H54 (cell line): ENCODE data around the gene OR10A3.

ENCODE experiments used
- DNase-seq: peaks from one replicate; pipeline ENCODE4 v3.0.0; 2011; ENCODE audit warnings: low spot score, mixed read lengths; ENCODE audit not compliant: insufficient read length
- FAIRE-seq: peaks from 3 replicates; lab custom pipeline; 2011; peaks lifted over from hg19 to GRCh38; lab: Jason Lieb, UNC
- POLR2A ChIP-seq: IDR thresholded peaks from 2 replicates; pipeline ENCODE4 v1.6.1; 2011; ENCODE audit warnings: low read depth, mild to moderate bottlenecking, low read length

OR10A3 gene

DNA sequence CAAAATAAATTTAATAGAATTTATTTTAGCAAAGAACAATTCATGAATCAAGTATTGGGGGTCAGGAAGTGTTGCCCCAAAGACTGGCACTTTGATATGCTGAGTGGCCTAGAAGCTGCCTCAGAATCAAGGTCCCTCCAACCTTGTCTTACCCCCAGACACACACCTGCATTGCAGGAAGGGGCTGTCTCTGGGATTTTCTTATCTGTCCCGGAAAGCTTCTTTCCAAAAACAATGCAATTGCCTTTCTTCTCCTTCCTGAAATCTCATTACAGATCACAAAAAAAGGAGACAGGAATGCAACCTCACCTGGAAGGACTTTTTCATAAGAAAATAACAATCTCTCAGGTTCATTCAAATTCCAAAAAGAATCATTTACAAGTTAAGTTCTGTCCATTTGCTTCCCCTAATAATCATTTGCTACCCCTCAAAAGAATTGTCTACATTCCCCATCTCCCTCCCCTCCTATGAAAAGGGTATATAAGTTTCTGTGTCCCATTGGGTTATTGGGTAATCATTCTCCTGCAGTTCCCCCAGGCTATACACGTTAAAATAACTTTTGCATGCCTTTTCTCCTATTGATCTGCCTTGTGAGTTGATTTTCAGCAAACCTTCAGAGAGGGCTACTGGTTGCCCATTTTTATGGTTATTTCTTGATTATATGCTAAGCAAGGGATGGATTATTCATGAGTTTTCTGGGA lies 31.8 kb downstream of the OR10A3 start:
- DNase-seq: no peak
- no peak for FAIRE-seq
- TF ChIP-seq POLR2A: no peak

GRCh38 chr11:7907121-7907520 lies 34.4 kb downstream of the OR10A3 start:
- TF ChIP-seq POLR2A: no peak
- FAIRE-seq (no peak), DNase-seq (no peak)

DNA sequence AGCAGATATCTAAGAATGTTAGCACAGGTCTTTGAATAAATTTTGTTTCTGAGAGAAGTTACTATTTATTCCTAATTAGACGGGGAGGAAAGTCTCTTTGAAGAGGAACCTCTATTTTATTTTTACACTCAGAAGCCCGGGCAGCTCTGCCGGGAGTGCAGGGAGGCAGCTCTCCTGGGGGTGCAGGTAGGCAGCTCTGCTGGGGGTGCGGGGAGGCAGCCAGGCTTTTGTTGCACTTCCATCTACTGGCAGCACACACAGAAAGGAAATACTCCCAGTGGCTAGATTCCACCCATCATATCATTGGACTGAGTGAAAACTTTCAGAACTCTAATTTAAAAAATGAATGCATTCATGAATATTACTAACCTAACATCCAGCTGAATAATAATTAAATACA lies 35.0 kb downstream of the OR10A3 start:
- no peak for DNase-seq
- no peak for TF ChIP-seq POLR2A
- FAIRE-seq: no peak

DNA sequence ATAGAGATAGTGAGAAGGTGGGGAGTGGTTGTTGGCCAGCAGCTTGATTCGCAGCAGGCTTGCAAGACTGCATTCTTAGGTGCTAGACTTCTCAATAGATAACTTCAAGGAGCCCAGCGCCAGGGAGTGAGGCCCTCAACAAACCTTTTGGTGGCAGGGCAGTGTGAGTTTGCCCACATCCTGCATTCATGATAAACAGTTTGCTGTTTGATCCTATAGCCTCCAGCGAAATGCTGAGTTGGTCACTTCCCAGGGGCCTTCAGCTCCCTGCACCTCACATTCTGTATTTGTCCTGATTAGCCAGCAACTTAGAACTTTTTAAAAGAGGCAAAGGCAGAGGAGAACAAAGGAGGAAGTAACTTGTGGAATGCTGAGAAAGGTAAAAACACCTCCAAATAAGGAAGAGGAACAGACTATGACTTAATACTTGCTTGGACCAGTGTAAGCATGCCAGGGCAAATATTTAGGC lies 35.5 kb downstream of the OR10A3 start:
- DNase-seq (no peak), FAIRE-seq (no peak)
- no peak for TF ChIP-seq POLR2A

GRCh38 chr11:7905549-7905948 lies 36.0 kb downstream of the OR10A3 start:
- FAIRE-seq: no peak
- no peak for DNase-seq
- no peak for TF ChIP-seq POLR2A

DNA sequence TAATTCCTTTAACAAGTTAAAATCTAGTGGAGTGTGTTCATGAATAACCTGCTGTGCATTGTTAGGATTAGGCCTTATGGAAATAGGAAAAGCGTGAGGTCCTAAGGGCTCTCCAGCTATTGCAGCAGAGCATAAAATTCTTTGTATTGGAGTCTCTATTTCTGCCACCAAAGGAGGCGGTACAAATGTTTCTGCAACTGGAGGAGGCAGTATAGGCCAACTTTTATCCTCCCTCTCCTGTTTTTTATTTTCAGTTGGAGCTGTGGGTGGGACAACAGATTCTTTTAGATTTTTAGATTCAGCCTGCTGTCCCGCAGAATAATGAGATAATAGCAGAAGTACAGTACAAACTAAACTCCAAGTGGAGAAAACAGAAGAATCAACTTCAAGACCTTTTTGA lies 36.6 kb downstream of the OR10A3 start:
- DNase-seq (no peak), FAIRE-seq (peak; percentile 23)
- no peak for TF ChIP-seq POLR2A

DNA sequence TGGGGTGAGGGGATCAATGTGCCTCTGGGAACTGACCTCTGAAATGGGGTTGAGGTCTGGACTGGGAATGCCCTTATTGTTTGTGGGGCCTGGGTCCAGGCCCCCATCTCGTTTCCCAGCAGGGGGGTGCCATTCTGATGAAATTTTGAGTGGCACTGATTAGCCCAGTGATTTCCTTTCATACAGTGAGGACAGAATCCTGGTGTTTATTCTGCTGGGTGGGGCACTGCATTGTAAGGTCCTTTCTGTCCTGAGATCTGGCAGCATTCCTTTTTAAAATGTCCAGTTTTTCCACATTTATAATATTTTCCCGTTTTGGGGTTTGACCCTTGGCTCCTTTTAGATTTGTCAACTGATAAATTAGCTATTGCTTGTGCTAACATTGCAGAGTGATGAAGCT lies 37.6 kb downstream of the OR10A3 start:
- FAIRE-seq: no peak
- no peak for DNase-seq

GRCh38 chr11:7901319-7901854 lies 40.1 kb downstream of the OR10A3 start:
- no peak for FAIRE-seq
- no peak for TF ChIP-seq POLR2A
- no peak for DNase-seq

More for the DNA sequence above, 37.6 kb downstream of the OR10A3 start:
- no peak for TF ChIP-seq POLR2A

DNA sequence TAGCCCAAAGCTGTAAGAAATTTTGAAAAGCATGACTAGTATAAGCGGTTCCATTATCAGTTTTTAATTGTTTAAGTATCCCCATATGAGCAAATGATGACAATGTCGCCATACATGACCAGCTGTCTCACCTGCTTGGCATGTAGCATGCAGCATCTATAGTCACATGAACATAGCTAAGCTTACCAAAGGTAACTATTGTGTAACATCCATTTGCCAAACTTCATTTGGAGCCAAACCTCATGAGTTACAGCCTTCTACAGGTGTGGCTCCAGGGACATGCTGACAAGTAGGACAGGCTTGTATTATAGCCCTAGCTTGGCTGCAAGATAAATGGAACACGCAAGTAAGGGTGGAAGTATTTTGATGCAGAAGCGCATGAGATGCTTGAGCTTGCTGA lies 40.8 kb downstream of the OR10A3 start:
- TF ChIP-seq POLR2A: no peak
- no peak for DNase-seq
- no peak for FAIRE-seq

- DNase-seq (no peak), FAIRE-seq (no peak)
- no peak for TF ChIP-seq POLR2A
Observed at GRCh38 chr11:7899418-7899817, 42.1 kb downstream of the OR10A3 start.

- no peak for TF ChIP-seq POLR2A
- DNase-seq: no peak
- no peak for FAIRE-seq
Observed at GRCh38 chr11:7898666-7899283, 42.7 kb downstream of the OR10A3 start.

DNA sequence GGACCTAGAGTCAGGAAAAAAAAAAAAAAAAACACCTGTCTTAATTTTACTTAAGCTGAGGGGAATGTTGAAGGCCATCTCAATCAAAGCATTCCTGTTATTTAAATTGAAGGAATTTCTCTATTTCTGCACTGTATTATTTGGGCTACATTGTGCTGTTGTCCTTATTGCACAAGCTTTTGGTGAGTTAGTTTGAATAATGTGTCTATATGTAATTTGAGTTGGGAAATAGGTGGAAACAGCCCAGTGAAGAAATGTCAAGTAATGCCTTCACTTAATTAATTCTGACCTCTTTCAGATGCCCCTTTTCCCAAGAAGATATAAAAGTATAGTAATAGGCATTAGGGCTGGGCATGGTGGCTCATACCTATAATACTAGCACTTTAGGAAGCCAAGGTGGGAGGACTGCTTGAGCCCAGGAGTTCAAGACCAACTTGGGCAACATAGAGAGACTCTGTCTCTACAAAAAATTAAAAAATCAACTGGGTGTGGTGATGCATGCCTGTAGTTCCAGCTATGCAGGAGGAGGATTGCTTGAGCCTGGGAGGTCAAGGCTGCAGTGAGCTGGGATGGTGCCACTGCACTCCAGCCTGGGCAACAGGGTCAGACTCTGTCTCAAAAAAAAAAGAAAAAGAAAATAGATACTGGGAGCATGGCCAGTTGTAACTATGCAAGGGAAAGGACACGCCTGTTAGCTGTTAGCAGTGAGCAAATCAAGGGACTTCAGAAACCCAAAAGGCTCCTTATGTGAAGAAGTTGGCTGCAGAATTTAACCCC lies 45.3 kb downstream of the OR10A3 start:
- TF ChIP-seq POLR2A: no peak
- no peak for FAIRE-seq

DNA sequence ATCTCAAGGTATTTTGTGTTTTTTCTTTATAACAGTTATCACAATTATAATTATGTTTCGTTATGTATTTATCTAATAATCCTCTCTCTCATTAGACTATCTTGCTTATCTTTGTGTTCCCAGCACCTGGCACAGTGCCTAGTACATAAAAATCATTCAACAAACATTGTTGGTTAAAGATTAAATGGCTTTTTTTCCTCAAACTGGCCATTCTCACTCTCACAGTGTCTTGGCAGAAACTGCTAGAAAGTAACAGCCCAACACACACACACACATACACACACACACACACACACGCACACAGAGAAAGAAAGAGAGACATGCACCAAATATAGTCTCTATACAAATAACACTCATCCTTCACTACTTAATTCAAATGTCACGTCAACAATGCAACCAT lies 47.3 kb downstream of the OR10A3 start:
- no peak for FAIRE-seq
- TF ChIP-seq POLR2A: no peak
- no peak for DNase-seq

More for the DNA sequence above, 45.3 kb downstream of the OR10A3 start:
- no peak for DNase-seq

DNA sequence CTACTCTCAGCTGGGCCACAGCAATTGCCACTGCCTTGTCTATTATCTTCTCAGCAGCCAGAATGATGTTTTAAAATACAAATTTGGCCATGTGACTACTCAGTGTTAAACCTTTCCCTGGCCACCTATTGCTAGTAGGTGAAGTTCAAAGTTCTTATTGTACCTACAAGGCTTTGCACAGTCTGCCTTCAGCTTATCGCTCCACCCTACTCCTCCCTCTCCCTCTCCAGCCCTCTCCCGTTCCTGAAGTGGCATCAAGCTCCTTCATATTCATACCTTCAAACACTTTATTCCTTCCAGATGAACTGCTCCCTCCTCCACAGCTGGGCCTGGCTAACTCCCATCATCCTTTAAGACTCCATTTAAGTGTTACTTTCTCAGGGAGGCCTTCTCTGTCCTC lies 47.7 kb downstream of the OR10A3 start:
- no peak for DNase-seq
- no peak for TF ChIP-seq POLR2A
- FAIRE-seq: no peak
